Measurements from ENCODE around the gene FUBP1. TPM values are rescaled to one million over a fixed set of nuclear protein-coding genes. Genes with fewer than 3 reads are reported as not detected.

FUBP1 gene
- total and polyA plus RNA-seq, 2 of the 13 experiments (the other 11 are each of a cell fraction or from before 2014, with no cell fraction given), result 98.1 to 166 TPM

- TF ChIP-seq ZNF335 (CRISPR knock-in tag; IDR thresholded peaks at IDR 0.05), result 0 out of 2 replicates have a peak, but pooled peaks have one; percentile 30
- no peak for TF ChIP-seq ZSCAN25 (CRISPR knock-in tag; IDR thresholded peaks at IDR 0.05)
- peak in 1 of 2 experiments; percentile 29; a peak in 1 of 4 replicates for TF ChIP-seq EP300 (IDR thresholded peaks at IDR 0.05; ENCODE audit: low read depth in 2 of 2, low read length in 2 of 2)
- no peak for TF ChIP-seq EP300 (CRISPR knock-in tag; IDR thresholded peaks at IDR 0.05; ENCODE audit: borderline replicate concordance)
- no peak for TF ChIP-seq HNF1B (CRISPR knock-in tag; IDR thresholded peaks at IDR 0.05)
- TF ChIP-seq, protein P1, sequence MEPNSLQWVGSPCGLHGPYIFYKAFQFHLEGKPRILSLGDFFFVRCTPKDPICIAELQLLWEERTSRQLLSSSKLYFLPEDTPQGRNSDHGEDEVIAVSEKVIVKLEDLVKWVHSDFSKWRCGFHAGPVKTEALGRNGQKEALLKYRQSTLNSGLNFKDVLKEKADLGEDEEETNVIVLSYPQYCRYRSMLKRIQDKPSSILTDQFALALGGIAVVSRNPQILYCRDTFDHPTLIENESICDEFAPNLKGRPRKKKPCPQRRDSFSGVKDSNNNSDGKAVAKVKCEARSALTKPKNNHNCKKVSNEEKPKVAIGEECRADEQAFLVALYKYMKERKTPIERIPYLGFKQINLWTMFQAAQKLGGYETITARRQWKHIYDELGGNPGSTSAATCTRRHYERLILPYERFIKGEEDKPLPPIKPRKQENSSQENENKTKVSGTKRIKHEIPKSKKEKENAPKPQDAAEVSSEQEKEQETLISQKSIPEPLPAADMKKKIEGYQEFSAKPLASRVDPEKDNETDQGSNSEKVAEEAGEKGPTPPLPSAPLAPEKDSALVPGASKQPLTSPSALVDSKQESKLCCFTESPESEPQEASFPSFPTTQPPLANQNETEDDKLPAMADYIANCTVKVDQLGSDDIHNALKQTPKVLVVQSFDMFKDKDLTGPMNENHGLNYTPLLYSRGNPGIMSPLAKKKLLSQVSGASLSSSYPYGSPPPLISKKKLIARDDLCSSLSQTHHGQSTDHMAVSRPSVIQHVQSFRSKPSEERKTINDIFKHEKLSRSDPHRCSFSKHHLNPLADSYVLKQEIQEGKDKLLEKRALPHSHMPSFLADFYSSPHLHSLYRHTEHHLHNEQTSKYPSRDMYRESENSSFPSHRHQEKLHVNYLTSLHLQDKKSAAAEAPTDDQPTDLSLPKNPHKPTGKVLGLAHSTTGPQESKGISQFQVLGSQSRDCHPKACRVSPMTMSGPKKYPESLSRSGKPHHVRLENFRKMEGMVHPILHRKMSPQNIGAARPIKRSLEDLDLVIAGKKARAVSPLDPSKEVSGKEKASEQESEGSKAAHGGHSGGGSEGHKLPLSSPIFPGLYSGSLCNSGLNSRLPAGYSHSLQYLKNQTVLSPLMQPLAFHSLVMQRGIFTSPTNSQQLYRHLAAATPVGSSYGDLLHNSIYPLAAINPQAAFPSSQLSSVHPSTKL (CRISPR knock-in tag; IDR thresholded peaks at IDR 0.05), result peak; percentile 32; the same call in 1 of the 2 replicates
- TF ChIP-seq, protein P2, sequence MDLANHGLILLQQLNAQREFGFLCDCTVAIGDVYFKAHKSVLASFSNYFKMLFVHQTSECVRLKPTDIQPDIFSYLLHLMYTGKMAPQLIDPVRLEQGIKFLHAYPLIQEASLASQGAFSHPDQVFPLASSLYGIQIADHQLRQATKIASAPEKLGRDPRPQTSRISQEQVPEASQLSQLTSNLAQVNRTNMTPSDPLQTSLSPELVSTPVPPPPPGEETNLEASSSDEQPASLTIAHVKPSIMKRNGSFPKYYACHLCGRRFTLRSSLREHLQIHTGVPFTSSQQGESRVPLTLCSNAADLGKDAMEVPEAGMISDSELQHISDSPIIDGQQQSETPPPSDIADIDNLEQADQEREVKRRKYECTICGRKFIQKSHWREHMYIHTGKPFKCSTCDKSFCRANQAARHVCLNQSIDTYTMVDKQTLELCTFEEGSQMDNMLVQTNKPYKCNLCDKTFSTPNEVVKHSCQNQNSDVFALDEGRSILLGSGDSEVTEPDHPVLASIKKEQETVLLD (CRISPR knock-in tag; IDR thresholded peaks at IDR 0.05; ENCODE audit: low read depth), result no peak
- no peak for TF ChIP-seq ZNF775 (CRISPR knock-in tag; IDR thresholded peaks at IDR 0.05; ENCODE audit: borderline replicate concordance)
- TF ChIP-seq ZBTB3 (CRISPR knock-in tag; IDR thresholded peaks at IDR 0.05; ENCODE audit: borderline replicate concordance, low read depth), result 0 out of 2 replicates have a peak, but pooled peaks have one; percentile 30
- 0 out of 2 replicates have a peak, but pooled peaks have one; percentile 15 for TF ChIP-seq ATF2 (CRISPR knock-in tag; IDR thresholded peaks at IDR 0.05)
- TF ChIP-seq, protein P3, sequence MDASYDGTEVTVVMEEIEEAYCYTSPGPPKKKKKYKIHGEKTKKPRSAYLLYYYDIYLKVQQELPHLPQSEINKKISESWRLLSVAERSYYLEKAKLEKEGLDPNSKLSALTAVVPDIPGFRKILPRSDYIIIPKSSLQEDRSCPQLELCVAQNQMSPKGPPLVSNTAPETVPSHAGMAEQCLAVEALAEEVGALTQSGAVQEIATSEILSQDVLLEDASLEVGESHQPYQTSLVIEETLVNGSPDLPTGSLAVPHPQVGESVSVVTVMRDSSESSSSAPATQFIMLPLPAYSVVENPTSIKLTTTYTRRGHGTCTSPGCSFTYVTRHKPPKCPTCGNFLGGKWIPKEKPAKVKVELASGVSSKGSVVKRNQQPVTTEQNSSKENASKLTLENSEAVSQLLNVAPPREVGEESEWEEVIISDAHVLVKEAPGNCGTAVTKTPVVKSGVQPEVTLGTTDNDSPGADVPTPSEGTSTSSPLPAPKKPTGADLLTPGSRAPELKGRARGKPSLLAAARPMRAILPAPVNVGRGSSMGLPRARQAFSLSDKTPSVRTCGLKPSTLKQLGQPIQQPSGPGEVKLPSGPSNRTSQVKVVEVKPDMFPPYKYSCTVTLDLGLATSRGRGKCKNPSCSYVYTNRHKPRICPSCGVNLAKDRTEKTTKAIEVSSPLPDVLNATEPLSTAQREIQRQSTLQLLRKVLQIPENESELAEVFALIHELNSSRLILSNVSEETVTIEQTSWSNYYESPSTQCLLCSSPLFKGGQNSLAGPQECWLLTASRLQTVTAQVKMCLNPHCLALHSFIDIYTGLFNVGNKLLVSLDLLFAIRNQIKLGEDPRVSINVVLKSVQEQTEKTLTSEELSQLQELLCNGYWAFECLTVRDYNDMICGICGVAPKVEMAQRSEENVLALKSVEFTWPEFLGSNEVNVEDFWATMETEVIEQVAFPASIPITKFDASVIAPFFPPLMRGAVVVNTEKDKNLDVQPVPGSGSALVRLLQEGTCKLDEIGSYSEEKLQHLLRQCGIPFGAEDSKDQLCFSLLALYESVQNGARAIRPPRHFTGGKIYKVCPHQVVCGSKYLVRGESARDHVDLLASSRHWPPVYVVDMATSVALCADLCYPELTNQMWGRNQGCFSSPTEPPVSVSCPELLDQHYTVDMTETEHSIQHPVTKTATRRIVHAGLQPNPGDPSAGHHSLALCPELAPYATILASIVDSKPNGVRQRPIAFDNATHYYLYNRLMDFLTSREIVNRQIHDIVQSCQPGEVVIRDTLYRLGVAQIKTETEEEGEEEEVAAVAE (CRISPR knock-in tag; IDR thresholded peaks at IDR 0.05; ENCODE audit: borderline replicate concordance), result peak; percentile 97
- TF ChIP-seq NCOA2 (CRISPR knock-in tag; IDR thresholded peaks at IDR 0.05), result no peak
- no peak for TF ChIP-seq SMC3 (IDR thresholded peaks at IDR 0.05; ENCODE audit: low read length)
- no peak for TF ChIP-seq ZSCAN20 (CRISPR knock-in tag; IDR thresholded peaks at IDR 0.05; ENCODE audit: borderline replicate concordance)
- TF ChIP-seq ZNF816 (CRISPR knock-in tag; IDR thresholded peaks at IDR 0.05; ENCODE audit: borderline replicate concordance), result no peak
Observed at GRCh38 chr1:78004719-78005447, 26.0 kb upstream of the FUBP1 start, which contains the start of gene DNAJB4 (continued).
